ENCODE data around the gene DOCK8.
"Not testable (repeated sequence)": the region's sequence is repeated elsewhere in the genome, so short reads cannot be mapped to it uniquely, and the experiment has no call there.

Gene DOCK8

GRCh38 chr9:224582-225520 lies 10.2 kb downstream of the DOCK8 start:
- no peak for DNase-seq (ENCODE audit: low read depth in 2 of 2)

- DNase-seq (ENCODE audit: low read depth in 2 of 2) = no peak
Observed at GRCh38 chr9:227860-228259, 13.2 kb downstream of the DOCK8 start.

GRCh38 chr9:228929-229695 lies 14.4 kb downstream of the DOCK8 start:
- no peak for DNase-seq (ENCODE audit: low read depth in 2 of 2)

DNA sequence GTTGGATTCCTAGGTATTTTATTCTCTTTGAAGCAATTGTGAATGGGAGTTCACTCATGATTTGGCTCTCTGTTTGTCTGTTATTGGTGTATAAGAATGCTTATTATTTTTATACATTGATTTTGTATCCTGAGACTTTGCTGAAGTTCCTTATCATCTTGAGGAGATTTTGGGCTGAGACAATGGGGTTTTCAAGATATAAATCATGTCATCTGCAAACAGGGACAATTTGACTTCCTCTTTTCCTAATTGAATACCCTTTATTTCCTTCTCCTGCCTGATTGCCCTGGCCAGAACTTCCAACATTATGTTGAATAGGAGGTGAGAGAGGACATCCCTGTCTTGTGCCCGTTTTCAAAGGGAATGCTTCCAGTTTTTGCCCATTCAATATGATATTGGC lies 17.0 kb downstream of the DOCK8 start:
- not testable (repeated sequence) for DNase-seq (ENCODE audit: low read depth in 2 of 2)

DNA sequence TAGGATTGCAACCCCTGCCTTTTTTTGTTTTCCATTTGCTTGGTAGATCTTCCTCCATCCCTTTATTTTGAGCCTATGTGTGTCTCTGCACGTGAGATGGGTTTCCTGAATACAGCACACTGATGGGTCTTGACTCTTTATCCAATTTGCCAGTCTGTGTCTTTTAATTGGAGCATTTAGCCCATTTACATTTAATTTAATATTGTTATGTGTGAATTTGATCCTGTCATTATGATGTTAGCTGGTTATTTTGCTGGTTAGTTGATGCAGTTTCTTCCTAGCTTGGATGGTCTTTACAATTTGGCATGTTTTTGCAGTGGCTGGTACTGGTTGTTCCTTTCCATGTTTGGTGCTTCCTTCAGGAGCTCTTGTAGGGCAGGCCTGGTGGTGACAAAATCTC lies 19.0 kb downstream of the DOCK8 start:
- not testable (repeated sequence) for DNase-seq (ENCODE audit: low read depth in 2 of 2)

- DNase-seq (ENCODE audit: low read depth in 2 of 2) = no peak
Observed at GRCh38 chr9:237141-237857, 22.6 kb downstream of the DOCK8 start.

- no peak for DNase-seq (ENCODE audit: low read depth in 2 of 2)
Observed at GRCh38 chr9:237858-238345, 23.2 kb downstream of the DOCK8 start.

- no peak for DNase-seq (ENCODE audit: low read depth in 2 of 2)
Observed at GRCh38 chr9:242461-243080, 27.9 kb downstream of the DOCK8 start.

GRCh38 chr9:248278-248961 lies 33.8 kb downstream of the DOCK8 start:
- DNase-seq (ENCODE audit: low read depth in 2 of 2) = no peak

DNA sequence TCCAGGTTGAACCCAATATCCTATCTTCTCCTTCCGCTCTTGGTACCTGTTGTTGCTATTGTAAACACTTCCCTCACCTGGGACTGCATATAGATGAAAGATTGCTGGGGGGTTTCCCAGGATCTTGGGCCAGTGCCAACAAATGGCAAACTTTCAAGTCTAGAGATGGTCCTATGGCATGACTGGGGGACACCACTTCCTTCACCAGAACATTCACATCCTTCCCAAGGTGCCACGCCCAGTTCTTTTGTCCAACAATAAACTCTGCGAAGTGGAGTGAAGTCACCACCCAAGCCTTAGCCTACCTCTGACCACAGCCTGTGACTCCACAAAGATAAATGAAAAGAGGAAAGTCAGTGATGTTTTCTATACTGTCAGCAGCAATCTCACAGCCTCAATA lies 34.4 kb downstream of the DOCK8 start:
- DNase-seq (ENCODE audit: low read depth in 2 of 2) = no peak

GRCh38 chr9:250039-250438 lies 35.4 kb downstream of the DOCK8 start:
- no peak for DNase-seq (ENCODE audit: low read depth in 2 of 2)

GRCh38 chr9:250625-251024 lies 36.0 kb downstream of the DOCK8 start:
- no peak for DNase-seq (ENCODE audit: low read depth in 2 of 2)

DNA sequence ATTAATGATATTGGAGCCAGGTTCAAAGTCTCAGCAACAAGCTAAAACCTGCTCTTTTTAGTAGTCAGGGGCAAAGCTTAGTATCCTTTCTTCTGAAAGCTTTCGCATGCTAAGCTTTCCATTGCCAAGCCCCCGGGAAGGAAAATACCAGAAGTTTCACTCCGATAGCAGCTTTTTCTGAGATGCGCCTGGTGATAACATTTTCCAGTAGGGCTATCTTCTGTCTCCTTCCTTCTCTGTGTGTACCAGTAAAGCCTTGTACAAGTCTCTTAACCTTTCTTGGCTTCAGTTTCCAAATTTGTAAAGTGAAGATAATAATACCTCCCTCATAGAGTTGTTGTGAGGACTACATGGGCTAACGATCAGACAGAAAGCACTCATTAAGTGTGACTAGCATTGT lies 36.7 kb downstream of the DOCK8 start:
- DNase-seq (ENCODE audit: low read depth in 2 of 2) = no peak

- no peak for DNase-seq (ENCODE audit: low read depth in 2 of 2)
Observed at GRCh38 chr9:253539-253938, 38.9 kb downstream of the DOCK8 start.

DNA sequence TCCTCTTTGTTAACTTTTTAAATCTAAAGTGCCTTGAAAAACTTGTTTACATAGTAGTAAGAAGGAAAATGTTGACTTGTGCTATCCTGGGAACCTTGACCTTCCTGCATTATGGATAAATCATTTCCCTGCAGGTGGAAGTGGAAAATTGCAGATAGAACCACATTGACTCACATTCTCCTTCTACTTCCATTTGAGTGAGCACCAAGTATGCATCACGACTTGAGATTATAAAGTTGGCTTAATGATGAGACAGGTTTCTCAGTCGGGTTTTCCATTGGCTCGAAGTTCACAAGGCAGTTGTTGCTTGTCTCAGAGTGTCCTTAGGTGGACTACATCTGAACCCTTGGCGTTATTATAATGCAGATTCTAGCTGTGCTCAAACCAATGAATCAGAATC lies 39.9 kb downstream of the DOCK8 start:
- DNase-seq (ENCODE audit: low read depth in 2 of 2) = no peak

DNA sequence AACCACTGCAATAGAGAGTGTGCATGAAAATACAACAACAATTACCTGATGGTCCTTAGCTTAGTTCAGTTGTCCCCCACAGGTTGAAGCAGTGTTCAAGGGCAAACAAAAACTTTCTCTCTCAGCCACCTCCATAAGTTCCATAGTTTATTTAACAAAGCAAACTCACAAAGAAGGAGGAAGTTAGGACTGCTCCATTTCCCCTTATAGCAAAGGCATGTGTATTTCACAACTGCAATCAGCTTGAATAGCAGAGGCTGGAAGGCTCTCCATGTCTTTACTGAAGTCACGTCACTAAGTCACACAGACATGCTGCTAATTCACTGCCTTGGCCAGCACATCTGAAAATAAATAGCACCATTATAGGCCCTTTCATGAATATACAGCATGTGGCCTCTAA lies 43.3 kb downstream of the DOCK8 start:
- DNase-seq (ENCODE audit: low read depth in 2 of 2) = no peak

GRCh38 chr9:259405-260404 lies 45.0 kb downstream of the DOCK8 start:
- no peak for DNase-seq (ENCODE audit: low read depth in 2 of 2)

- DNase-seq (ENCODE audit: low read depth in 2 of 2) = no peak
Observed at GRCh38 chr9:264231-264630, 49.6 kb downstream of the DOCK8 start.

GRCh38 chr9:265209-265870 lies 50.7 kb downstream of the DOCK8 start:
- DNase-seq (ENCODE audit: low read depth in 2 of 2) = no peak
